Choroid plexus epithelial cell (primary cell): ENCODE results near the gene DACT2.
"Not testable (repeated sequence)": the region's sequence is repeated elsewhere in the genome, so short reads cannot be mapped to it uniquely, and the experiment has no call there.

Experiments
- DNase-seq: peaks from one replicate; pipeline ENCODE4 v3.0.0-alpha.2; 2010; ENCODE audit warnings: low read depth
- H3K4me3 ChIP-seq: 2 replicates; pipeline ENCODE4 v1.5.1; 2011; ENCODE audit warnings: low read depth, mild to moderate bottlenecking, control low read depth, low read length, moderate library complexity
- TF ChIP-seq, protein P1 (sequence below): conservative IDR thresholded peaks from 2 replicates; pipeline ENCODE4 v1.5.1; 2011; ENCODE audit warnings: low read depth, mild to moderate bottlenecking, control low read depth, inconsistent platforms, low read length, moderate library complexity

DACT2 gene

DNA sequence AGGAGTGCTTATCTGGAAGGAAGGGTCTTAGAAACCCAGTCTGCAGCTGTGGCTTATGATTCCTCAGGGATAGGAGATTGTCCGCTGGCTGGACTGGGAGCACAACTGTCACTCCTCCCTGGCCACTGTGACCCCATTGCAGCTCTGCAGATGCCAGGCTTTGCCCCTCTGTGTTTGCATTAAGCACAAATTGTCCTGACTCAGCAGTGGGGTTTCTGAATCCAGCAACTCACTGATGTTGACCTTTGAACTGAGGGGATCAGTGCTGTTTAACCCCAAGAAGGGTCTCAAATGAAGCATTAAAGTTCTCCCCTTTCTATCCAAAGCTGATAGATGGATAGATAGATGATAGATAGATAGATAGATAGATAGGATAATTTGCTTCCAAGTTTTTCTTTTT lies 29.5 kb downstream of the DACT2 start:
- H3K4me3 ChIP-seq, result no peak overlapping the region
- no peak for DNase-seq
- TF ChIP-seq, protein P1, sequence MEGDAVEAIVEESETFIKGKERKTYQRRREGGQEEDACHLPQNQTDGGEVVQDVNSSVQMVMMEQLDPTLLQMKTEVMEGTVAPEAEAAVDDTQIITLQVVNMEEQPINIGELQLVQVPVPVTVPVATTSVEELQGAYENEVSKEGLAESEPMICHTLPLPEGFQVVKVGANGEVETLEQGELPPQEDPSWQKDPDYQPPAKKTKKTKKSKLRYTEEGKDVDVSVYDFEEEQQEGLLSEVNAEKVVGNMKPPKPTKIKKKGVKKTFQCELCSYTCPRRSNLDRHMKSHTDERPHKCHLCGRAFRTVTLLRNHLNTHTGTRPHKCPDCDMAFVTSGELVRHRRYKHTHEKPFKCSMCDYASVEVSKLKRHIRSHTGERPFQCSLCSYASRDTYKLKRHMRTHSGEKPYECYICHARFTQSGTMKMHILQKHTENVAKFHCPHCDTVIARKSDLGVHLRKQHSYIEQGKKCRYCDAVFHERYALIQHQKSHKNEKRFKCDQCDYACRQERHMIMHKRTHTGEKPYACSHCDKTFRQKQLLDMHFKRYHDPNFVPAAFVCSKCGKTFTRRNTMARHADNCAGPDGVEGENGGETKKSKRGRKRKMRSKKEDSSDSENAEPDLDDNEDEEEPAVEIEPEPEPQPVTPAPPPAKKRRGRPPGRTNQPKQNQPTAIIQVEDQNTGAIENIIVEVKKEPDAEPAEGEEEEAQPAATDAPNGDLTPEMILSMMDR, result no peak

DNA sequence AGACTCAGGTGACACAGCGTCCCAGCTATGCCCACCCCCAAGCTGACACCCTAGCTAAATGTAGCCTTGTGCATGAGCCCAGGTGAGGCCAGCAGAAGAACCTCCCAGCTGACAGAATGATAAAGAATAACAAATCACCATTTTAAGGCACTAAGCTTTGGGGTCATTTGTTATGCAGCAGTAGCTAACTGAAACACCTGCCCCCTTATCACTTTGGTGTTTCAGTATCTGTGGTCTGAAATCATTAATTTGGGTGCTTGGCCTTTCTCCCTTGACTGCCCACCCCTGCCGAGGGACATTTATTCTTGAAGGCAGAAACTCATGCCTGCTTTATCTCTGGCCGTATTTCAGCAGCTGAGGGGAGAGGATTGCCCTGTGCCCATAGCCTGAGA lies 30.0 kb downstream of the DACT2 start:
- TF ChIP-seq, protein P1, result no peak
- no peak overlapping the region for H3K4me3 ChIP-seq
- DNase-seq, result no peak

- no peak overlapping the region for H3K4me3 ChIP-seq
- DNase-seq, result no peak
- TF ChIP-seq, protein P1, result no peak
These were observed 30.6 kb downstream of the DACT2 start for GRCh38 chr6:168288781-168289570.

DNA sequence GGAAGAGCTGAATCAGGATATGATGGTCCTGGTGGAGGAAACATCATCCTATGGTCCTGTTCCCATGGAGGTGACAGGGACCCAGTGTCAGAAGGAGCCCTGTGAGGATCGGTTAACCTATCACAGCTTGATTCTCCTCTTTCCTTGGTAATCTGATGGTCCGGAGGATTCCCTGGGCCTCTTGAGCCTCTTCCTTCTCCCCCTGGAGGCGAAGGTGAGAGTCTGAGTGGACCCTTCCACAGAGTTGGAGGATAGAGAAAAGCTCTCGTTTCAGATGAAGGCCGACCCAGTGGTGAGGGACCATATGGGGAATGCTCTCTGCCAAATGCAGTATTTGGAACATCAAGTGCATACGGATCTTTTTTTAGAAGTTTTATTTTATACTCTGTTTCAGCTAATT lies 32.1 kb downstream of the DACT2 start:
- not testable (repeated sequence) for DNase-seq, H3K4me3 ChIP-seq

GRCh38 chr6:168286771-168287446 lies 32.7 kb downstream of the DACT2 start:
- not testable (repeated sequence) for H3K4me3 ChIP-seq, DNase-seq

DNA sequence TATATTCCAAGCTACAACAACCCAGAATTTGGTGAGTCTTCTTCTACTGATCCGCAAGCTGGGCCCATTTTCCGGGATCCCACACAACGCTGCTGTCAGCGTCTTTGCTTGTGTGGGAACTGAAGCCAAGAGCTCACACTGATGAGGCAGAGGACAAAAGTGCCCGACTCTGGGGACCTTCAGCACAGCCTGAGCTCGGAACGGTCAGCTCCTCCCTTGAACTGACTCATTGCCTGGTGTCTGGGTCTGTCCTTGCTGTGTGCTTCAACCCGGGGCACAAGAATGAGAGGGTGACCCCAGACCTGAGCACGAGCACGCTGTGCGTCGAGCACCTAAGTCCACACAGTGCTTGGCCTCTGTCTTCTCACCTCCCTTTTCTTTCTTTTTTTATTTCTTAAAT lies 33.5 kb downstream of the DACT2 start:
- TF ChIP-seq, protein P1, result no peak
- H3K4me3 ChIP-seq, result no peak overlapping the region
- no peak for DNase-seq

- no peak overlapping the region for H3K4me3 ChIP-seq
- TF ChIP-seq, protein P1, result no peak
- no peak for DNase-seq
These were observed 34.1 kb downstream of the DACT2 start for GRCh38 chr6:168285456-168285855.

DNA sequence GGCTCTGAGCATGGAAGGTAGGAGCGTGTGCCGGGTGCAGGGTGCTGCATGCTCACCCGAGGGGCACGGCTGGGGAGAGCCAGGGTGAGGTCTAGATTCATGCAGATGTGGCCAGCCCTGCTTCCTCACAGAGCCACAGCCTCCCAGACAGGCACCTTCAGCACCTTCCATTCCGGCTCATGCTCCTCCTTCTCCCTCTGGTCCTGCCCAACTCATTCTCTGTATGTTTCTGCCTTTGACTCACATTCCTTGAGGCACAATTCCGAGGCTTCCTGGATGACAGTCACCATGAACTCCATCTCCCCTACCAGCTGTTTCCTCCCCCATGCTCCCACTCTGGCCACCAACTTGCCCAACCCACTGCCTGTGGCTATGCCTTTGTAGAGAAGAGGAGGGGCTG lies 35.4 kb downstream of the DACT2 start:
- TF ChIP-seq, protein P1, result no peak
- H3K4me3 ChIP-seq, result no peak overlapping the region

More for the DNA sequence above, 35.4 kb downstream of the DACT2 start:
- DNase-seq, result no peak
